AG09319 (cell line): ENCODE results near the gene SARS2.

ENCODE experiments used
- DNase-seq: peaks from one replicate; pipeline ENCODE4 v3.0.0-alpha.2; 2010; ENCODE audit warnings: low read depth; ENCODE audit errors: extremely low read depth
- CTCF ChIP-seq: IDR thresholded peaks from 2 replicates; pipeline ENCODE4 v1.5.1; 2011; ENCODE audit warnings: low read depth, mild to moderate bottlenecking, inconsistent platforms, low read length, moderate library complexity

The SARS2 gene

GRCh38 chr19:38956264-38956663 is 25.7 kb upstream of the SARS2 start:
- no peak for TF ChIP-seq CTCF
- no peak for DNase-seq

GRCh38 chr19:38953677-38954076 is 23.1 kb upstream of the SARS2 start:
- no peak for TF ChIP-seq CTCF
- no peak for DNase-seq

GRCh38 chr19:38952395-38953165 is 22.0 kb upstream of the SARS2 start:
- no peak for TF ChIP-seq CTCF
- DNase-seq = no peak

GRCh38 chr19:38951187-38951586 is 20.6 kb upstream of the SARS2 start:
- no peak for DNase-seq
- no peak for TF ChIP-seq CTCF

GRCh38 chr19:38949580-38950367 is 19.2 kb upstream of the SARS2 start:
- DNase-seq = no peak
- no peak for TF ChIP-seq CTCF

GRCh38 chr19:38946229-38947010 is 15.9 kb upstream of the SARS2 start:
- no peak for TF ChIP-seq CTCF

More at GRCh38 chr19:38946229-38947010, 15.9 kb upstream of the SARS2 start:
- no peak for DNase-seq
